Uterus (tissue), 4 donors: ENCODE data around the gene CLCA1. TPM values are rescaled to one million over a fixed set of nuclear protein-coding genes. Genes with fewer than 3 reads are reported as not detected.
A peak's percentile ranks its signal among the peaks of the same experiment; 100 is the strongest.

ENCODE experiments used
- DNase-seq, 2 donors: peaks; one replicate each; pipeline ENCODE4 v3.0.0-alpha.2; 2019 to 2020
- H3K27ac ChIP-seq, 2 donors: fragments of 200-600 bp; sonication (generic); 1 replicate in 1 of 2; 2 replicates in 1 of 2; pipeline ENCODE4 v1.5.1; 2016 to 2018
- H3K27me3 ChIP-seq, 2 donors: fragments of 200-600 bp; sonication (generic); one replicate each; pipeline ENCODE4 v1.5.1; 2018 to 2019; ENCODE audit warnings: control low read depth in 1 of 2
- H3K36me3 ChIP-seq, 2 donors: fragments of 200-600 bp; sonication (generic); one replicate each; pipeline ENCODE4 v1.5.1; 2019; ENCODE audit warnings: control low read depth in 1 of 2
- H3K4me1 ChIP-seq, 2 donors: fragments of 200-600 bp; sonication (generic); one replicate each; pipeline ENCODE4 v1.5.1; 2018 to 2019; ENCODE audit warnings: control low read depth in 1 of 2
- H3K4me3 ChIP-seq, 2 donors: fragments of 200-600 bp; sonication (generic); 1 replicate in 1 of 2; 2 replicates in 1 of 2; pipeline ENCODE4 v1.5.1; 2018 to 2019; ENCODE audit warnings: mild to moderate bottlenecking in 1 of 2
- H3K9me3 ChIP-seq, 2 donors: fragments of 200-600 bp; sonication (generic); one replicate each; pipeline ENCODE4 v1.5.1; 2019; ENCODE audit warnings: control low read depth in 1 of 2
- CTCF ChIP-seq, 4 experiments: fragments of 200-600 bp in 2 of 4; fragments of 450-650 bp in 2 of 4; sonication (generic) in 2 of 4; IDR thresholded peaks; one replicate each; pipeline ENCODE4 v1.5.1; 2016 to 2019; ENCODE audit warnings: antibody characterized with exemption in 4 of 4, mild to moderate bottlenecking in 2 of 4, moderate library complexity in 1 of 4
- POLR2A ChIP-seq, 2 donors: fragments of 450-650 bp; IDR thresholded peaks; one replicate each; pipeline ENCODE4 v1.6.1; 2016; ENCODE audit warnings: antibody characterized with exemption in 2 of 2, mild to moderate bottlenecking in 1 of 2, moderate library complexity in 1 of 2
- intact Hi-C: fragments of 100-400 bp; cut with DNase I; formaldehyde crosslinking; loops from one replicate; pipeline ENCODE4 v1.15.1; 2023; ENCODE audit warnings: low total_unique reads
- total RNA-seq, 4 donors: library from RNA; depleted of rRNA in 3 of 4; stranded (reverse); fragments of >200 nt in 3 of 4; gene quantifications; one replicate each; pipeline versions ENCODE4 v1.1.0 to v1.2.4, GENCODE V29; 2014 to 2023
- donor health status: DM: yes; HTN: yes; CAD: no.

CLCA1 gene, protein sequence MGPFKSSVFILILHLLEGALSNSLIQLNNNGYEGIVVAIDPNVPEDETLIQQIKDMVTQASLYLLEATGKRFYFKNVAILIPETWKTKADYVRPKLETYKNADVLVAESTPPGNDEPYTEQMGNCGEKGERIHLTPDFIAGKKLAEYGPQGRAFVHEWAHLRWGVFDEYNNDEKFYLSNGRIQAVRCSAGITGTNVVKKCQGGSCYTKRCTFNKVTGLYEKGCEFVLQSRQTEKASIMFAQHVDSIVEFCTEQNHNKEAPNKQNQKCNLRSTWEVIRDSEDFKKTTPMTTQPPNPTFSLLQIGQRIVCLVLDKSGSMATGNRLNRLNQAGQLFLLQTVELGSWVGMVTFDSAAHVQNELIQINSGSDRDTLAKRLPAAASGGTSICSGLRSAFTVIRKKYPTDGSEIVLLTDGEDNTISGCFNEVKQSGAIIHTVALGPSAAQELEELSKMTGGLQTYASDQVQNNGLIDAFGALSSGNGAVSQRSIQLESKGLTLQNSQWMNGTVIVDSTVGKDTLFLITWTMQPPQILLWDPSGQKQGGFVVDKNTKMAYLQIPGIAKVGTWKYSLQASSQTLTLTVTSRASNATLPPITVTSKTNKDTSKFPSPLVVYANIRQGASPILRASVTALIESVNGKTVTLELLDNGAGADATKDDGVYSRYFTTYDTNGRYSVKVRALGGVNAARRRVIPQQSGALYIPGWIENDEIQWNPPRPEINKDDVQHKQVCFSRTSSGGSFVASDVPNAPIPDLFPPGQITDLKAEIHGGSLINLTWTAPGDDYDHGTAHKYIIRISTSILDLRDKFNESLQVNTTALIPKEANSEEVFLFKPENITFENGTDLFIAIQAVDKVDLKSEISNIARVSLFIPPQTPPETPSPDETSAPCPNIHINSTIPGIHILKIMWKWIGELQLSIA
- under 1 TPM in 2 of 4 donors, not detected in 2; 0.21 to 0.29 TPM for total RNA-seq

GRCh38 chr1:86468501-86468977, at the start of gene CLCA1:
CLCA1 (plus strand) TSS chr1:86468927; CDS start chr1:86468972, 45 bp downstream.
- intact Hi-C loops = no loop called here
- DNase-seq = no peak
- Histone ChIP-seq H3K27ac (no peak within 1 kb of the TSS), H3K27me3 (no peaks in the 10 kb centered on the region), H3K4me1 (no peaks in the 10 kb centered on the region), H3K9me3 (no peaks in the 10 kb centered on the region), H3K36me3 (no peaks in the 10 kb centered on the region), H3K4me3 (no peak within 1 kb of the TSS)
- TF ChIP-seq CTCF (IDR thresholded peaks at IDR 0.05) (no peak), POLR2A (IDR thresholded peaks at IDR 0.05) (no peak)

DNA sequence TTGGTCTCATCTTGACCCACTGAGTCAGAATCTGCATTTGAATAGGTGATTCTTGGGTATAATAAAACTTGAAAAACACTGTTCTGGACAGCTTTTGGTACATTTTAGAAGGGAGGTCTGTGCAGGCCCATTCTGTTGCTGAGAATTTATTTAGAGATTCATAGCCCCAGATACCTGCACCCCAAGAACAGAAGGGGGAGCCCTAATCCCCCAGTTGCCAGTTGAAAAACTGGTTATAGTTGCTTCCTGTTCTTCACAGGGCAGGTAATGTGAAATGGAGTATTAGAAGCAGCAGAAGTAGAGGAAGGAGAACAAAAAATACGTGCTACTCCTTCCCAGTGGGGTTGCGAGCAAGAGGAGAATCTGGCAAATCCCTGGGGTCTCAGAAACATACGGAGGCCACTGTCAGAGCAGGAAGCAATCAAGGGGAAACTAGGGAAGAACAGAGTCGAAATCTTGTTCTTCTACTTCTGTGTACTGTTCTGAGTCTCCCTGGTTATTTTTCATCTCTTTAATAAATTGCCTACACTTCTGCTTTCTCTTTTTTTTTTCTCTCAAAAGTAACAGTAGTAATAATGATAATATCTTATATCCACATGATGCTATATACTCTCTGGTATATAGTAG, 49.3 kb upstream of the CLCA1 start:
- no peak for DNase-seq

GRCh38 chr1:86421601-86422280, 47.0 kb upstream of the CLCA1 start:
- no peak for DNase-seq
- Histone ChIP-seq H3K27me3 (no peaks in the 10 kb centered on the region), H3K4me3 (no peak overlapping the region), H3K36me3 (no peaks in the 10 kb centered on the region), H3K27ac (no peak overlapping the region), H3K9me3 (no peaks in the 10 kb centered on the region), H3K4me1 (no peaks in the 10 kb centered on the region)
- TF ChIP-seq POLR2A (IDR thresholded peaks at IDR 0.05) (no peak), CTCF (IDR thresholded peaks at IDR 0.05) (no peak)
- intact Hi-C loops = no loop called here

More for the DNA sequence above, 49.3 kb upstream of the CLCA1 start:
- TF ChIP-seq CTCF (IDR thresholded peaks at IDR 0.05) = peak in 2 of 4 experiments; percentile 26 to 31
- TF ChIP-seq POLR2A (IDR thresholded peaks at IDR 0.05) = no peak
- Histone ChIP-seq H3K36me3 (no peaks in the 10 kb centered on the region), H3K27ac (no peak overlapping the region), H3K27me3 (no peaks in the 10 kb centered on the region), H3K4me3 (no peak overlapping the region), H3K9me3 (no peaks in the 10 kb centered on the region), H3K4me1 (no peaks in the 10 kb centered on the region)
- intact Hi-C loops = no loop called here

DNA sequence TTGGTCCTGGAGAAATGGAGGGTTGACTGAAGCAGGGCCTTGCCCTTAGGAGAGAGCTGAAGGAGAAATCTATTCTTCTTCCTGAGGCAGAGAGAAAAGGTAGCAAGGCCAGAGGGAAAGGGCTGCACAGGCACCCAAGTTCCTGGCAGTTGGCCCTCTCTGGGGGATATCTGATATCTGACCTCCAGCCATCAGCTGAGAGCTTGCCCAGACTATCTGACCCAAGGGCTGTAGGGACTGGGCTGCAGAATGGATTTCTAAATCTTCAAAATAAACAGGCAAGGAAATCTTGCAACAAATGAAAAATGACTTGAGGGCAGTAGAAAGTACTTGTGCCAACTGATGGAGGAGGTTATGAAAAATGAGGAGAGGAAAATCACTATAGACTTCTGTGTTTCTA, 45.3 kb upstream of the CLCA1 start:
- Histone ChIP-seq H3K27me3 (no peaks in the 10 kb centered on the region), H3K9me3 (no peaks in the 10 kb centered on the region), H3K4me1 (no peaks in the 10 kb centered on the region), H3K27ac (no peak overlapping the region), H3K4me3 (no peak overlapping the region), H3K36me3 (no peaks in the 10 kb centered on the region)
- TF ChIP-seq CTCF (IDR thresholded peaks at IDR 0.05) = no peak
- no peak for TF ChIP-seq POLR2A (IDR thresholded peaks at IDR 0.05)
- intact Hi-C loops = no loop called here
- no peak for DNase-seq
